GM19035 (cell line): ENCODE results near the gene SUSD2.
"Not testable (repeated sequence)": the region's sequence is repeated elsewhere in the genome, so short reads cannot be mapped to it uniquely, and the experiment has no call there.

Experiments used
- ATAC-seq: cut with Tn5 transposase; IDR thresholded peaks from one replicate; pipeline ENCODE4 v1.9.1; 2021; ENCODE audit not compliant: unreplicated experiment

The SUSD2 gene

DNA sequence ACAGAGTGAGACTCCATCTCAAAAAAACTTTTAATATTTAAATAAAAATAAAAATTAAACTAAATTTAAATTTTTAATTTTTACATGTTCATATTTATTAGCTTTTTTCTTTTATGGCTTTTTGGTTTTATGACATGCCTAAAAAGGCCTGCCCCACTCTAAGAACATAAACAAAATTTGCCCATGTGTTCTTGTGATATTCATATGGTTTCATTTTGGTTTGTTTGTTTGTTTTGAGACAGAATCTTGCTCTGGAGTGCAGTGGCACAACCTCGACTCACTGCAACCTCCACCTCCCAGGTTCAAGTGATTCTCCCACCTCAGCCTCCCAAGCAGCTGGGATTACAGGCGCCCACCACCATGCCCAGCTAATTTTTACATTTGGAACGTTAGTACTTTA lies 27.7 kb downstream of the SUSD2 start:
- no peak for ATAC-seq

GRCh38 chr22:24209687-24210086 lies 28.4 kb downstream of the SUSD2 start:
- ATAC-seq, result no peak

DNA sequence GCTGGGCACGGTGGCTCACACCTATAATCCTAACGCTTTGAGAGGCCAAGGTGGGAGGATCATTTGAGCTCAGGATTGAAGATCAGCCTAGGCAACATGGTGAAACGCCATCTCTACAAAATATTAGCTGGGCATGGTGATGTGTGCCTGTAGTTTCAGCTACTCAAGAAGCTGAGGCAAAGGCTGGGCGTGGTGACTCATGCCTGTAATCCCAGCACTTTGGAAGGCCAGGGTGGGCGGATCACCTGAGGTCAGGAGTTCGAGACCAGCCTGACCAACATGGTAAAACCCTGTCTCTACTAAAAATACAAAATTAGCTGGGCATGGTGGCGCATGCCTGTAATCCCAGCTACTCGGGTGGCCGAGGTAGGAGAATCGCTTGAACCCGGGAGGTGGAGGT lies 29.1 kb downstream of the SUSD2 start:
- not testable (repeated sequence) for ATAC-seq

- ATAC-seq, result not testable (repeated sequence)
Observed at GRCh38 chr22:24211716-24212115, 30.4 kb downstream of the SUSD2 start.

- ATAC-seq, result not testable (repeated sequence)
Observed at GRCh38 chr22:24213111-24213510, 31.8 kb downstream of the SUSD2 start.

GRCh38 chr22:24214467-24215285 lies 33.4 kb downstream of the SUSD2 start:
- no peak for ATAC-seq

- ATAC-seq, result no peak
Observed at GRCh38 chr22:24216541-24217209, 35.4 kb downstream of the SUSD2 start.

DNA sequence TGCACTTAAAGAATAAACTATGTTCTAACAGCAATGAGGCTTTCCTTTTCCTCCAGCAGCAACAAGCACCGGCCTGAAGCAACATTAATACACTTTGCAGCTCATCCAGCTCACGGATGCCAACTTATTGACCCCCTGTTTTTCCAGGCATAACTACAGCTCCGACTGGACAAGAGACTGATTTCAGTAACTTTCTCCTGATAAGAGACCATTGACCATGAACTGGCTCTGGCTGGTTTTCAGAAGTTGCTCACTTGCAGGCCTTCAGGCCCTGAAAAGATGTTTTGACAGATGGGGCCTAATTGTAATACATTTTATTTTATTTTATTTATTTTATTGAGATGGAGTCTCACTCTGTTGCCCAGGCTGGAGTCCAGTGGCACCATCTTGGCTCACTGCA lies 36.1 kb downstream of the SUSD2 start:
- no peak for ATAC-seq

- ATAC-seq, result no peak
Observed at GRCh38 chr22:24219750-24220149, 38.5 kb downstream of the SUSD2 start.

DNA sequence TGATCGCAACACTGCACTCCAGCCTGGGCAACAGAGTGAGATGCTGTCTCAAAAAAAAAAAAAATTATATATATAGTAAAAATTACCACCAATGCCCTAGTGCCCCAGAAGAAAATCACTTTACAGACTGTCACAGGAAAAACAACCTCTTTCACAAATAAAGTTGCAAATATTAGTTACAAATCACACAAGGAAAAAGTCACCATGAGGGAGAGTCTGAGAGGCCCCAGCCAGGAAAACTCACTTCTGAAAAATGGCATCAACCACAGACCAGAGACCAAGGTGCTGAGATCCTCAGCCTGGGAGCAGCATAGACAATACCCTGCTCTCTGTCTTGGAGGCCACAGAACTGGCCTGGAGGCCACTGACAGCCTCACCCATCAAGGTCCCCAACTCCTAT lies 43.2 kb downstream of the SUSD2 start:
- ATAC-seq, result no peak

DNA sequence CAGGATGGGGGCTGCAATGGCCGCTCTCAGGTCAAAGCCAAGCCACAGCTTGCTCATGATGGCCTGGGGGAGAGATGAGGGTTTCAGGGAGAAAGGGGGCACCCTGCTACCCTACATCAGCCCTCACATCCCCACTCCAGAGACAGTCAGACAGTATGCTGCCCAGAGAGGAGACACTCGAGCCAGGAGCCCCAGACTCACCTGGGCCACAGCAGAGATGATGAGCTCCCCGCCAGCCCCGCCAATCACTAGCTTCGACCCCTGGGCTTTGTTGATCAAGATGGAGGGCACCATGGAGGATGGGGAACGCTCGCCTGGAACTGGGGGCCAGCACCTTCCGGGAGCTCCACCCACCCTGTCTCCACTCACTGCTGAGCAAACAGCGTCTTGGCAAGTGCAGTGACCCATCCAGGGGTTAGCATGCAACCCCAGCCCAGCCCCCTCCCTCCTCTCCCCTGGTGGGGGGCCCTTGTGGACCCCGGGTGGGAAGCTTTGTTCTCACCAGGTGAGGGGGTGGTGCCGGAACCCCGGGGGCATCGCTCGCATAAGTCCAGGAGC lies 43.8 kb downstream of the SUSD2 start:
- ATAC-seq, result no peak

- no peak for ATAC-seq
Observed at GRCh38 chr22:24225951-24226350, 44.7 kb downstream of the SUSD2 start.

- ATAC-seq, result no peak
Observed at GRCh38 chr22:24230911-24231656, 49.8 kb downstream of the SUSD2 start.

DNA sequence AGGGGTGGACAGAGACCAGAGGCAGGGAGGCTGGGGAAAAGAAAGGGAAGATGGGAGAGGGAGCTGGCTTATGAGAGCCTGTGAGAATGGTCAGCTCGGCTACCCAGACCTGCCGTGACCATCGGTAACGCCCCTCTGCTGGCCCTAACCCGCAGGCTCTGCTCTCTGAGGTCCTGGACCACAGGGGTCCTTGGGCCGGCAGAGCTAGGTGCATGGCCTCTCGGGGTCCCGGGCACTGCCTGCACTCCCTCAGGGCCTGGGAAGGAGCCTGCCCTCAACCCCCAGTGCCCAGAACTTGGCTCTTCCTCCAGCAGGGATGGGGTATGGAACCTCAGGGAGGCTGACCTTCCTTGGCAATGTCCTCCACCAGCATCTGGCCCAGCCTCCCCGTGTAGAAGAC lies 50.4 kb downstream of the SUSD2 start:
- no peak for ATAC-seq

GRCh38 chr22:24232124-24232523 lies 50.8 kb downstream of the SUSD2 start:
- ATAC-seq, result no peak

GRCh38 chr22:24232725-24233124 lies 51.4 kb downstream of the SUSD2 start:
- no peak for ATAC-seq

DNA sequence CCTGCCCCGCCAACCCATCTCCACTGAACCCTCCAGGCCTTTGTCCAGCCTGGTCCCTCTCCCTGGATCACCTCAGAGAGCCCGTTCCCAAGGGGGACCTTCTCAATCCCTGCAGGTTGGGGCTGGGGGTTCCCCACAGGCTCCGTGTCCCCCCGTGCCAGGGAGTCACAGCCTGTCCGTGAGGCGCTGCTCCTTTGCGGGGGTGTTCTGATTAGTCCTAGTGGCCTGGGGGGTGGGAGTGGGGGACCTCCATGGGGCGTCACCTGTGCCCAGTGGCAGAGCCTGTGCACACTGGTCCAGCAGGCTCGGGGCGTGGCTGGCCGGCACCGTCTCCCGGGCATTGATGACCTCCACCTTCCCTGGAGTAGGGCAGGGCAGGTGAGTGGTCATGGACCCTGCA lies 51.9 kb downstream of the SUSD2 start:
- ATAC-seq, result no peak

GRCh38 chr22:24233816-24234215 lies 52.5 kb downstream of the SUSD2 start:
- ATAC-seq, result no peak

- ATAC-seq, result no peak
Observed at GRCh38 chr22:24235315-24235714, 54.0 kb downstream of the SUSD2 start.

DNA sequence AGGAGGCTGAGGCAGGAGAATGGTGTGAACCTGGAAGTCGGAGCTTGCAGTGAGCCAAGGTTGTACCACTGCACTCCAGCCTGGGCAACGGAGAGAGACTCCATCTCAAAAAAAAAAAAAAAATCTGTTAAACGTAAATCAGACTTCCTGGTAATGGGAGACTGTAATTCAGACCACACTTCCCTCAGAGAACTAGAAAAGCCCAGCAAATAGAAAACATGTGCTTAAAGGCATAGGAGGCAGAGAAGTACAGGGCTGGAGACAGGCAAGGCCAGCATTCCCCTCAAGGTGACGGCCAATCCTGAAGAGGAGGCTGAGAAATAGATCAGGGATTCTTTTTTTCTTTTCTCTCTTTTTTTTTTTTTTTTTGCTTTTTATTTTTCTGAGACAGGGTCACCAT lies 55.4 kb downstream of the SUSD2 start:
- no peak for ATAC-seq

DNA sequence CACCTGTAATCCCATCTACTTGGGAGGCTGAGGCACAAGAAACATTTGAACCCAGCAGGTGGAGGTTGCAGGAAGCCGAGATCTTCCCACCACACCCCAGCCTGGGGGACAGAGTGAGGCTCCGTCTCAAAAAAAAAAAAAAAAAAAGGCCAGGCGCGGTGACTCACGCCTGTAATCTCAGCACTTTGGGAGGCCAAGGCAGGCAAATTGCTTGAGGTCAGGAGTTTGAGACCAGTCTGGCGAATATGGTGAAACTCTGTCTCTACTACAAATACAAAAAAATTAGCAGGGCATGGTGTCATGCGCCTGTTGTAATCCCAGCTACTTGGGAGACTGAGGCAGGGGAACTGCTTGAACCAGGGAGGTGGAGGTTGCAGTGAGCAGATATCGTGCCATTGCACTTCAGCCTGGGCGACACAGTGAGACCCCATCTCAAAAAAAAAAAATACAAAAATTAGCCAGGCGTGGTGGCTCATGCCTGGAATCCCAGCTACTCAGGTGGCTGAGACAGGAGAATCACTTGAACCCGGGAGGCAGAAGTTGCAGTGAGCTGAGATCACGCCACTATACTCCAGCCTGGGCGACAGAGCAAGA lies 56.9 kb downstream of the SUSD2 start:
- ATAC-seq, result not testable (repeated sequence)
